HUES6 (cell line): Measurements from ENCODE around the gene ANXA11.
"Not testable (repeated sequence)": the region's sequence is repeated elsewhere in the genome, so short reads cannot be mapped to it uniquely, and the experiment has no call there.

ENCODE experiments used
- H3K27ac ChIP-seq: 2 replicates; pipeline ENCODE4 v1.7.0; 2013; ENCODE audit warnings: low read depth, mild to moderate bottlenecking, low read length, inconsistent platforms
- H3K27me3 ChIP-seq: 2 replicates; pipeline ENCODE4 v1.6.1; 2013; ENCODE audit warnings: low read length; ENCODE audit not compliant: control insufficient read depth, insufficient read depth
- H3K36me3 ChIP-seq: 2 replicates; pipeline ENCODE4 v1.6.1; 2013; ENCODE audit warnings: low read length; ENCODE audit not compliant: control insufficient read depth, insufficient read depth
- H3K4me1 ChIP-seq: 2 replicates; pipeline ENCODE4 v1.6.1; 2013; ENCODE audit warnings: low read length; ENCODE audit not compliant: control insufficient read depth, insufficient read depth
- H3K4me3 ChIP-seq: 2 replicates; pipeline ENCODE4 v1.5.1; 2013; ENCODE audit warnings: low read depth, low read length
- H3K9ac ChIP-seq: one replicate; pipeline ENCODE4 v1.6.1; 2013; ENCODE audit warnings: mild to moderate bottlenecking, low read length
- H3K9me3 ChIP-seq: 2 replicates; pipeline ENCODE4 v1.6.1; 2013; ENCODE audit warnings: low read depth, low read length; ENCODE audit not compliant: control insufficient read depth, insufficient read depth

Gene ANXA11

GRCh38 chr10:80144067-80144695, 61.2 kb downstream of the ANXA11 start:
- H3K4me3 ChIP-seq, result peak overlapping the region; percentile 28; the same call in 1 of the 2 replicates
- H3K4me1 ChIP-seq, result peaks cover 4% of the 10 kb centered on the region; the same call in 1 of the 2 replicates
- H3K9me3 ChIP-seq, result peaks cover 4% of the 10 kb centered on the region; the same call in 1 of the 2 replicates
- no peaks in the 10 kb centered on the region for H3K36me3 ChIP-seq
- no peak overlapping the region for H3K9ac ChIP-seq
- peaks cover 14% of the 10 kb centered on the region for H3K27me3 ChIP-seq
- H3K27ac ChIP-seq, result no peak overlapping the region

- H3K9me3 ChIP-seq, result no peaks in the 10 kb centered on the region
- H3K4me3 ChIP-seq, result no peak overlapping the region
- no peak overlapping the region for H3K27ac ChIP-seq
- peaks cover 14% of the 10 kb centered on the region for H3K27me3 ChIP-seq
- H3K36me3 ChIP-seq, result no peaks in the 10 kb centered on the region
- H3K4me1 ChIP-seq, result peaks cover 8% of the 10 kb centered on the region
- H3K9ac ChIP-seq, result no peak overlapping the region
These were observed 63.5 kb downstream of the ANXA11 start for GRCh38 chr10:80141696-80142460.

- no peaks in the 10 kb centered on the region for H3K9me3 ChIP-seq
- no peaks in the 10 kb centered on the region for H3K36me3 ChIP-seq
- no peak overlapping the region for H3K27ac ChIP-seq
- H3K27me3 ChIP-seq, result peaks cover 14% of the 10 kb centered on the region
- H3K4me1 ChIP-seq, result peaks cover 8% of the 10 kb centered on the region
- no peak overlapping the region for H3K9ac ChIP-seq
- H3K4me3 ChIP-seq, result no peak overlapping the region
These were observed 65.1 kb downstream of the ANXA11 start for GRCh38 chr10:80140251-80140650.

DNA sequence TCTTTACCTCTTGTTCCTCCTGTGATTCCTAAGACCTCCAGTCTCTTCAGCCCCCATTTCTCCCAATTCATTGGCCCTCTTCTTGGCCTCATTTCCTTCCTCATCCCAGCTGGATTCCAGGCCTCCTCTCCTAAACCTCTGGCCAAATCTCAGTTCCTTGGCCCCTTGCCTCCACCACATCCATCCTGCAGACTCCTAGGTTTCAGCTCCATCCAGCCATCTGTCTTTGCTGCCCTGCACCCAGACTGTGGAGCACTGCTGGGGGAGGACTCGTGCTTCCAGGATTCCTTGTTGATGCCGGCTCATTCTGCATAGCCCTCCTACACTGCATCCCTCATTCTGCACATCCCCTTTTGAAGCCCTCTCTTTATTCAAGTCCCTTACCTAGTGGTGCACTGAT, 66.1 kb downstream of the ANXA11 start:
- no peak overlapping the region for H3K4me3 ChIP-seq

DNA sequence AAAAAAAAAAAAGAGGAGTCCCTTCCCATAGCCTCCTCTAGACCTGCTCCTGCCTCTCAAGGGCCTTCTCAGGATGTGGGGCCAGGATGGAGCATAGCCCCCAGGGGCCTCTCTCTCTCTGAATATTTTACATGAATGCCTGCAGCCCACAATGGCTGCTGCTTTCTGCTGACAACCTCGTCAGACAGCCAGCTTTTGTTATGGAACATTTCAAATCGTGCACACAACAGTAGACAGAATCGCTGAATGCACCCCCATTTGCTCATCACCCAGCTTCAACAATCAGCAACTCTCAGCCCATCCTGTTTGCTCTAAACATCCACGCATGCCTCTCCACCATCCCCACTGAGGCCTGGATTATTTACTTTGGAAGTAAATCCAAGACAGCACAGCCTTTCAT, 67.4 kb downstream of the ANXA11 start:
- peaks cover 10% of the 10 kb centered on the region for H3K4me1 ChIP-seq
- no peak overlapping the region for H3K27ac ChIP-seq
- no peaks in the 10 kb centered on the region for H3K36me3 ChIP-seq
- peaks cover 9% of the 10 kb centered on the region for H3K27me3 ChIP-seq
- no peak overlapping the region for H3K9ac ChIP-seq
- H3K9me3 ChIP-seq, result no peaks in the 10 kb centered on the region
- no peak overlapping the region for H3K4me3 ChIP-seq

More for the DNA sequence above, 66.1 kb downstream of the ANXA11 start:
- Histone ChIP-seq H3K4me1 (peaks cover 8% of the 10 kb centered on the region; the same call in 1 of the 2 replicates), H3K9ac (no peak overlapping the region), H3K27ac (no peak overlapping the region), H3K9me3 (no peaks in the 10 kb centered on the region), H3K27me3 (peaks cover 5% of the 10 kb centered on the region; the same call in 1 of the 2 replicates), H3K36me3 (no peaks in the 10 kb centered on the region)

DNA sequence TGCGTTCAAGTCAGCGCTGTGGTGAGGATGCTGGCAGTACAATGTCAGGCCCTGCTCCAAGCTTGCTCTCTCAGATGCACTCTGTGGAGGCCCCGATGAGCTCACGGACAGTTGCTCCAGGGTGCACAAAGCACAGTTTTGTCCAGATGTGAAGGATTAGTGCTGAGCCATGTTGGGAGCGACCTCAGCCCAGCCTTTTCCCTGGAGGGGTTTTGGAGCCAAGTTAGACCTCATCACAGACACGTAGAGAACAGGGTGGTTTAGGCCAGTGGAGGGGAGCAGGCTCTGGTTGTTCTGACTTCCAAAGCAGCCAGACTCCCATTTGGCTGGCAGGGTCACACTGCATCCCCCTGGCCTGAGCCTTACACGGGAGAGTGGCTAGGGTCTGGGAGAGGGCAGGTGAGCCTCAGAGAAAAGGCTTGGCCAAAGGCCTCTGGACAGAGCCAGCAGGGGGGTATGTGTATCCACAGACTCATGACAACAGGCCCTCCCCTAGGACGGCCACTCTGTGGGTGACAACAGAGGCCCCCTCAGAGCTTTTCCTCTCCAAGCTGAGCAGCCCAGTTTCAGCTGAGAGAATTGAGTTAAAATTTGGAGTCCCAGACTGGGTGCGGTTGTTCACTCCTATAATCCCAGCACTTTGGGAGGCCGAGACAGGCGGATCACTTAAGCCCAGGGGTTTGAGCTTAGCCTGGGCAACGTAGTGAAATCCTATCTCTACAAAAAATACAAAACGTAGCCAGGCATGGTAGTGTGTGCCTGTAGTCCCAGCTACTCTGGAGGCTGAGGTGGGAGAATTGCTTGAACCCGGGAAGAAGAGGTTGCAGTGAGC, 68.1 kb downstream of the ANXA11 start:
- H3K27ac ChIP-seq, result no peak overlapping the region
- no peaks in the 10 kb centered on the region for H3K9me3 ChIP-seq
- H3K36me3 ChIP-seq, result no peaks in the 10 kb centered on the region
- peaks cover 15% of the 10 kb centered on the region for H3K27me3 ChIP-seq
- H3K4me1 ChIP-seq, result peaks cover 10% of the 10 kb centered on the region
- H3K4me3 ChIP-seq, result no peak overlapping the region
- H3K9ac ChIP-seq, result no peak overlapping the region

- Histone ChIP-seq H3K9ac (no peak overlapping the region), H3K27me3 (peaks cover 23% of the 10 kb centered on the region), H3K27ac (no peak overlapping the region), H3K4me1 (peaks cover 18% of the 10 kb centered on the region), H3K4me3 (no peak overlapping the region), H3K36me3 (no peaks in the 10 kb centered on the region), H3K9me3 (no peaks in the 10 kb centered on the region)
These were observed 69.2 kb downstream of the ANXA11 start for GRCh38 chr10:80136134-80136571.

DNA sequence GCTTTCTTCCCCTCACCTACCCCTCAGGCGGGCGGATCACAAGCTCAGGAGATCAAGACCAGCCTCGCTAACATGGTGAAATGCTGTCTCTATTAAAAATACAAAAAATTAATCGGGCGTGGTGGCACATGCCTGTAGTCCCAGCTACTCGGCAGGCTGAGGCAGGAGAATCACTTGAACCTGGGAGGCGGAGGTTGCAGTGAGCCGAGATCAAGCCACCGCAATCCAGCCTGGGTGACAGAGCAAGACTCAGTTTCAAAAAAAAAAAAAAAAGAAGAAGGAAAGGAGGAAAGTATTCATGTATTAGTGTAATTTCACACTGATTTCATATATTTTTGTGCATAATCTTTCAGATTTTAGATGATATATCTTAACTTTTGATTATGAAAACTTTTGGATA, 71.7 kb downstream of the ANXA11 start:
- H3K27me3 ChIP-seq, result peaks cover 23% of the 10 kb centered on the region
- H3K4me1 ChIP-seq, result peaks cover 19% of the 10 kb centered on the region
- H3K4me3 ChIP-seq, H3K9me3 ChIP-seq, H3K36me3 ChIP-seq, H3K27ac ChIP-seq, H3K9ac ChIP-seq: not testable (repeated sequence)

GRCh38 chr10:80133206-80133605, 72.1 kb downstream of the ANXA11 start:
- H3K4me1 ChIP-seq, result peaks cover 19% of the 10 kb centered on the region
- peak overlapping the region; percentile 39 for H3K9ac ChIP-seq
- H3K27ac ChIP-seq, result no peak overlapping the region
- H3K9me3 ChIP-seq, result no peaks in the 10 kb centered on the region
- H3K27me3 ChIP-seq, result peaks cover 23% of the 10 kb centered on the region
- H3K4me3 ChIP-seq, result peak overlapping the region; percentile 62
- H3K36me3 ChIP-seq, result no peaks in the 10 kb centered on the region

- Histone ChIP-seq H3K9me3 (no peaks in the 10 kb centered on the region), H3K9ac (peak within 1 kb of the TSS; percentile 39), H3K27me3 (peaks cover 23% of the 10 kb centered on the region), H3K4me3 (peak within 1 kb of the TSS; percentile 62), H3K27ac (no peak within 1 kb of the TSS), H3K4me1 (peaks cover 16% of the 10 kb centered on the region), H3K36me3 (no peaks in the 10 kb centered on the region)
These were observed 72.8 kb downstream of the ANXA11 start, which contains the start of gene PLAC9 for GRCh38 chr10:80132299-80133139. Gene PLAC9, plus strand, starts transcription at chr10:80132730. Its CDS starts 33 bp downstream, at chr10:80132763.
